ENCODE results near the gene ERICH2.

ERICH2 gene

DNA sequence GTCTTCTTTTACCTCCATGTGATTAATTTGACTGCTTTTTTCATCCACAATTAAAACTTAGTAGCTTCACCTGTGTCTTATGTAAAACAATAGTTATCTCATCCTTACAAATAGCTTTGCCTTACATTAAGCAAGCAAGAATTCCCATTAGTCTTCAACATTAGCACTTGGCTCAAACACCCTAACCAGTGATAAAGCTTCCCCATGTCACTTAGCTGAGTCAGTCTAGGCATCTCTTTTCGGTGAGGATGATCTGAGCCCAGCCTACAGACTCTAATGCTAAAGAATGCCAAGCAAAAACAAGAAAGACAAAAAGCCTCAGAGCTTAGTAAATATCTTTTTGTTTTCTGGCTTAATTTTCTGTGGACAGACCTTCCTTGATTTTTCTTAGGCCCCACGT is 72.6 kb downstream of the ERICH2 start:
- H3K27me3 ChIP-seq: no peaks in the 10 kb centered on the region
- no peaks in the 10 kb centered on the region for H3K4me1 ChIP-seq
- H3K36me3 ChIP-seq: no peaks in the 10 kb centered on the region
- H3K27ac ChIP-seq: no peak overlapping the region
- H3K9me3 ChIP-seq: no peaks in the 10 kb centered on the region
- TF ChIP-seq, protein P1, sequence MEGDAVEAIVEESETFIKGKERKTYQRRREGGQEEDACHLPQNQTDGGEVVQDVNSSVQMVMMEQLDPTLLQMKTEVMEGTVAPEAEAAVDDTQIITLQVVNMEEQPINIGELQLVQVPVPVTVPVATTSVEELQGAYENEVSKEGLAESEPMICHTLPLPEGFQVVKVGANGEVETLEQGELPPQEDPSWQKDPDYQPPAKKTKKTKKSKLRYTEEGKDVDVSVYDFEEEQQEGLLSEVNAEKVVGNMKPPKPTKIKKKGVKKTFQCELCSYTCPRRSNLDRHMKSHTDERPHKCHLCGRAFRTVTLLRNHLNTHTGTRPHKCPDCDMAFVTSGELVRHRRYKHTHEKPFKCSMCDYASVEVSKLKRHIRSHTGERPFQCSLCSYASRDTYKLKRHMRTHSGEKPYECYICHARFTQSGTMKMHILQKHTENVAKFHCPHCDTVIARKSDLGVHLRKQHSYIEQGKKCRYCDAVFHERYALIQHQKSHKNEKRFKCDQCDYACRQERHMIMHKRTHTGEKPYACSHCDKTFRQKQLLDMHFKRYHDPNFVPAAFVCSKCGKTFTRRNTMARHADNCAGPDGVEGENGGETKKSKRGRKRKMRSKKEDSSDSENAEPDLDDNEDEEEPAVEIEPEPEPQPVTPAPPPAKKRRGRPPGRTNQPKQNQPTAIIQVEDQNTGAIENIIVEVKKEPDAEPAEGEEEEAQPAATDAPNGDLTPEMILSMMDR (IDR thresholded peaks at IDR 0.05): no peak
- H3K4me3 ChIP-seq: no peak overlapping the region
- DNase-seq: no peak
- intact Hi-C loops (cut with DNase I; ENCODE audit: low total_unique reads): no loop called here

DNA sequence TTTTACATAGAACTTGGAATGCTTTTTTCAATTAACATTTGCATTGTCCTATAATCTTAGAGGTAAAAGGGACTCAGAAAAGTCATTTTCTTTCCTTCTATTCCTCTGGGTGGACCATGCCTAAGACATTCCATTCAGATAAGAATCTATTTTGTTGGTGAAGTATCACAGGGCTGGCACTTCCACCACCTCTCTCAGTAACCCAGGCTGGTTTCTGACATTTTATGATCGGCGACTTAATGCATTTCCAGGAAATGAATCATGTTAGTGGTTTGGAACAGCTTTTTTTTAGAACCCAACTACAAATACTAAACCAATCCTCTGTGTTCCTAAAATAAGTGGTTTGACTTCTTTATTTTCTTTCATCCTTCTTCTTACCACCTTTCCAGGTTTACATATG is 73.5 kb downstream of the ERICH2 start:
- Histone ChIP-seq H3K4me1 (no peaks in the 10 kb centered on the region), H3K4me3 (no peak overlapping the region), H3K9me3 (no peaks in the 10 kb centered on the region), H3K36me3 (no peaks in the 10 kb centered on the region), H3K27me3 (no peaks in the 10 kb centered on the region), H3K27ac (no peak overlapping the region)
- intact Hi-C loops (cut with DNase I; ENCODE audit: low total_unique reads): no loop called here
- TF ChIP-seq, protein P1 (IDR thresholded peaks at IDR 0.05): no peak
- DNase-seq: no peak

DNA sequence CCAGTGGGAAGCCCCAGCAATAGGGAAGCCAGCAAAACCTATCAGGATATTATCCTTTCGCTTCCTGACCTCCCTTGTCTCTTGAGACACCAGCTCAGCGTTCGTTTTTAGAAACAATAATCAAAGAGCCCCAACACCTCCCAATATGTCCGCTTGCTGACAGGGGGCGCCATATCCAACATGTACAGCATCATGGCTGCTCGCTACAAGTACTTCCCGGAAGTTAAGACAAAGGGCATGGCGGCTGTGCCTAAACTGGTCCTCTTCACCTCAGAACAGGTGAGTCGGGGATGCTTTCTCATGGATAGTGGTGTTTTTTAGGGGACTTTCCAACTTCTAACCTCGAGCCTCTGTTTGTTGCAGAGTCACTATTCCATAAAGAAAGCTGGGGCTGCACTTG is 75.2 kb downstream of the ERICH2 start:
- Histone ChIP-seq H3K27me3 (no peaks in the 10 kb centered on the region), H3K9me3 (no peaks in the 10 kb centered on the region), H3K4me1 (no peaks in the 10 kb centered on the region), H3K4me3 (no peak overlapping the region), H3K36me3 (peaks cover 0 to 12% (median 0%) of the 10 kb centered on the region in 3 donors), H3K27ac (no peak overlapping the region)
- no peak for DNase-seq
- intact Hi-C loops (cut with DNase I; ENCODE audit: low total_unique reads): no loop called here
- TF ChIP-seq, protein P1 (IDR thresholded peaks at IDR 0.05): no peak

DNA sequence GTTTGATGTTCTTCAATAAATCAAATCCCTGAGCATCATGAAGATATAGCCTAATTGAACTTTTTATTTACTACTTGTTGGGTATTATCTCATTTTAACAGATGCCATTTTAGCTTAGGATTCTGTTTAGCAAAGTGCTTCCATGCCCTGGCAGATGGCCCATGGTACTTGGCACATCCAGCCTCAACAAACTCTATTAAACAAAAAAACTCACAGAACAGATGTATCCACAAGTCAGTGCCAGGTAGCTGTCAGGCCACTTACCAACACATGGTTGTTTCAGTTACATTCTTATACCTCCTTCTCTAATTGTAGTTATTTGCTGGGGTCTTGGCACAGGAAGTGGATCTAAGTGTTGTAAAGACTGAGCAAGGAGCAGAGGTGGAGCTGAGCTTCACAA is 76.1 kb downstream of the ERICH2 start:
- no peaks in the 10 kb centered on the region for H3K27me3 ChIP-seq
- H3K4me1 ChIP-seq: no peaks in the 10 kb centered on the region
- DNase-seq: no peak
- intact Hi-C loops (cut with DNase I; ENCODE audit: low total_unique reads): no loop called here
- no peak overlapping the region for H3K27ac ChIP-seq
- TF ChIP-seq, protein P1 (IDR thresholded peaks at IDR 0.05): no peak
- peaks cover 0 to 14% (median 0%) of the 10 kb centered on the region in 3 donors for H3K36me3 ChIP-seq
- no peaks in the 10 kb centered on the region for H3K9me3 ChIP-seq
- H3K4me3 ChIP-seq: no peak overlapping the region

DNA sequence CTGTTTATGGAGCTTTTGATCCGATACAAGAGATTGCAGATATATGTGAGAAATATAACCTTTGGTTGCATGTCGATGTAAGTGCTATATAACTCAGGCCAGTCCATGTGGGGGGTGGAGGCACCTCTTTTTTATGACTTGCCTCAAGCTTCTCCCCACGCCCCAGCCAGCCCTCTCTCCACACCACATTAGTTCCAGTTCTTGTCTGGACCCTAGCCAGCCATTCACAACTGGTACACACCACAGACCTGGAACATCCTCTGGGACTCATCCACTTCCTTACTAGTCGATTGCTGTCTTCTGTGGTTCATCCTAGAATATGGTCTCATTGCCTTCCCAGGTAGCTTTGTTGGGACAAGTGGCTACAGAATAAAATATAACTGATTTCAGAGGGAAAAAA is 77.5 kb downstream of the ERICH2 start:
- no peak overlapping the region for H3K27ac ChIP-seq
- no peaks in the 10 kb centered on the region for H3K9me3 ChIP-seq
- H3K4me1 ChIP-seq: no peaks in the 10 kb centered on the region
- intact Hi-C loops (cut with DNase I; ENCODE audit: low total_unique reads): no loop called here
- H3K36me3 ChIP-seq: peaks cover 0 to 17% (median 0%) of the 10 kb centered on the region in 3 donors
- TF ChIP-seq, protein P1 (IDR thresholded peaks at IDR 0.05): no peak
- no peak for DNase-seq
- H3K4me3 ChIP-seq: no peak overlapping the region
- H3K27me3 ChIP-seq: no peaks in the 10 kb centered on the region
